Endothelial cell of umbilical vein (primary cell): ENCODE data around the gene MMP2. TPM values are rescaled to one million over a fixed set of nuclear protein-coding genes. Genes with fewer than 3 reads are reported as not detected.

Experiments used
- BruUV-seq: library from RNA; stranded (reverse); fragments of 400-500 nt; replicated peaks from 2 replicates; lab custom pipeline; 2021; lab: Mats Ljungman, UMichigan
- CTCF ChIA-PET: fragments of 300-600, 350-600 bp; sonication (Branson Sonifier 250); formaldehyde crosslinking; loops from one replicate; lab custom pipeline; 2021; ENCODE audit warnings: antibody characterized with exemption, inconsistent platforms; lab: Charles Lee
- POLR2A ChIA-PET: fragments of 300-600, 350-600 bp; sonication (Branson Sonifier 250); formaldehyde crosslinking; loops from one replicate; lab custom pipeline; 2021; ENCODE audit warnings: antibody characterized with exemption, inconsistent platforms; lab: Charles Lee
- DNase-seq: peaks from one replicate; pipeline ENCODE4 v3.0.0-alpha.2; 2011; ENCODE audit warnings: low read depth, low spot score
- FAIRE-seq: peaks from 2 replicates; lab custom pipeline; 2011; peaks lifted over from hg19 to GRCh38; lab: Jason Lieb, UNC
- H2AFZ ChIP-seq: 2 replicates; pipeline ENCODE4 v1.6.0; 2012; ENCODE audit warnings: low read depth, low read length, control low read depth, inconsistent platforms
- H3K27ac ChIP-seq: 2 replicates; pipeline ENCODE4 v1.5.1; 2011; ENCODE audit warnings: low read depth, mild to moderate bottlenecking, control low read depth, low read length, moderate library complexity; ENCODE audit not compliant: insufficient read depth
- H3K27me3 ChIP-seq, 2 experiments: 2 replicates each; pipeline versions ENCODE4 v1.6.0 to v1.6.1; 2011; ENCODE audit warnings: low read length in 2 of 2, mixed read lengths in 1 of 2; ENCODE audit not compliant: control insufficient read depth in 2 of 2, insufficient read depth in 2 of 2
- H3K36me3 ChIP-seq, 2 experiments: 2 replicates in 1 of 2; 3 replicates in 1 of 2; pipeline ENCODE4 v1.5.1; 2011; ENCODE audit warnings: low read length in 2 of 2, mild to moderate bottlenecking in 1 of 2, moderate library complexity in 1 of 2; ENCODE audit not compliant: control insufficient read depth in 2 of 2, insufficient read depth in 2 of 2; ENCODE audit errors: extremely low read depth in 1 of 2
- H3K4me1 ChIP-seq: 3 replicates; pipeline ENCODE4 v1.5.1; 2011; ENCODE audit warnings: mild to moderate bottlenecking, low read length; ENCODE audit not compliant: control insufficient read depth, insufficient read depth; ENCODE audit errors: extremely low read depth
- H3K4me2 ChIP-seq: 2 replicates; pipeline ENCODE4 v1.6.1; 2011; ENCODE audit warnings: low read length, control low read depth, mixed read lengths; ENCODE audit not compliant: insufficient read depth
- H3K4me3 ChIP-seq, 3 experiments: fragments of 200-600 bp in 1 of 3; sonication (generic), shearing (Covaris generic) in 1 of 3; replicated peaks in 1 of 3; 2 replicates each; pipeline ENCODE4 v1.5.1; 2011 to 2016; ENCODE audit warnings: control low read depth in 3 of 3, low read length in 3 of 3, mild to moderate bottlenecking in 2 of 3, inconsistent platforms in 1 of 3, low read depth in 1 of 3, moderate library complexity in 1 of 3; ENCODE audit not compliant: insufficient read depth in 1 of 3
- H3K79me2 ChIP-seq: 2 replicates; pipeline ENCODE4 v1.6.0; 2012; ENCODE audit warnings: low read length, inconsistent platforms; ENCODE audit not compliant: control insufficient read depth, insufficient read depth
- H3K9ac ChIP-seq: replicated peaks from 2 replicates; pipeline ENCODE3; 2011; ENCODE audit warnings: low read length, control low read depth; ENCODE audit not compliant: insufficient read depth; ENCODE audit errors: extremely low read depth
- H3K9me1 ChIP-seq: replicated peaks from 3 replicates; pipeline ENCODE4 v1.6.0; 2011; ENCODE audit warnings: mild to moderate bottlenecking, low read length; ENCODE audit not compliant: control insufficient read depth, insufficient read depth; ENCODE audit errors: extremely low read depth
- H3K9me3 ChIP-seq: replicated peaks from 2 replicates; pipeline ENCODE4 v1.5.1; 2012; ENCODE audit warnings: low read length, inconsistent platforms; ENCODE audit not compliant: control insufficient read depth, insufficient read depth
- H4K20me1 ChIP-seq: replicated peaks from 2 replicates; pipeline ENCODE3; 2011; ENCODE audit warnings: mild to moderate bottlenecking, low read length; ENCODE audit not compliant: control insufficient read depth, insufficient read depth; ENCODE audit errors: extremely low read depth
- CTCF ChIP-seq, 2 donors: IDR thresholded peaks; 1 replicate in 1 of 2; 2 replicates in 1 of 2; pipeline ENCODE4 v1.5.1; 2011; ENCODE audit warnings: low read length in 2 of 2, mild to moderate bottlenecking in 2 of 2, moderate library complexity in 2 of 2, control low read depth in 1 of 2, inconsistent platforms in 1 of 2, low read depth in 1 of 2; ENCODE audit not compliant: insufficient read depth in 1 of 2; ENCODE audit errors: extremely low read depth in 1 of 2
- EZH2 ChIP-seq: IDR thresholded peaks from 2 replicates; pipeline ENCODE4 v1.6.1; 2012; ENCODE audit warnings: borderline replicate concordance, low read depth, mild to moderate bottlenecking, moderate library complexity, low read length, inconsistent platforms; ENCODE audit not compliant: severe bottlenecking
- FOS ChIP-seq: IDR thresholded peaks from 2 replicates; pipeline ENCODE4 v1.6.1; 2011; ENCODE audit warnings: mild to moderate bottlenecking, low read length, moderate library complexity, borderline replicate concordance; ENCODE audit not compliant: insufficient read depth
- GATA2 ChIP-seq: IDR thresholded peaks from 2 replicates; pipeline ENCODE4 v1.7.0; 2011; ENCODE audit warnings: low read depth, mild to moderate bottlenecking, moderate library complexity, mixed read lengths, low read length; ENCODE audit not compliant: insufficient read length, insufficient read depth
- JUN ChIP-seq: IDR thresholded peaks from 2 replicates; pipeline ENCODE4 v1.6.1; 2011; ENCODE audit warnings: borderline replicate concordance, low read depth; ENCODE audit not compliant: insufficient read length, insufficient read depth
- MAX ChIP-seq: IDR thresholded peaks from 2 replicates; pipeline ENCODE4 v1.6.1; 2011; ENCODE audit not compliant: insufficient read depth, insufficient read length
- MYC ChIP-seq: IDR thresholded peaks from one replicate; pipeline ENCODE4 v1.6.1; 2011; ENCODE audit warnings: mild to moderate bottlenecking, low read depth, low read length
- POLR2A ChIP-seq: IDR thresholded peaks from 2 replicates; pipeline ENCODE4 v1.6.1; 2012; ENCODE audit warnings: low read depth, mild to moderate bottlenecking, control low read depth, low read length
- POLR2AphosphoS5 ChIP-seq: IDR thresholded peaks from 2 replicates; pipeline ENCODE4 v1.6.1; 2012; ENCODE audit warnings: low read depth, mild to moderate bottlenecking, control low read depth, low read length, moderate library complexity; ENCODE audit not compliant: insufficient read depth
- dilution Hi-C: fragments of 300-500 bp; cut with MboI; formaldehyde crosslinking; loops from one replicate; pipeline ENCODE4 v1.15.0; 2019; ENCODE audit warnings: low sequenced_read_pairs; ENCODE audit not compliant: extremely low pct_ligation_motif_present
- intact Hi-C: fragments of 100-400 bp; cut with micrococcal nuclease; formaldehyde crosslinking; loops from one replicate; pipeline ENCODE4 v1.10.0; 2022
- polyA plus RNA-seq, 4 experiments: library from polyadenylated mRNA; depleted of rRNA in 3 of 4; stranded (reverse) in 3 of 4; unstranded in 1 of 4; fragments of >200 nt; gene quantifications; 2 replicates each; pipeline versions ENCODE4 v1.2.1 to v1.2.3, GENCODE V29; 2011 to 2012; ENCODE audit warnings: missing spikeins in 1 of 4
- total RNA-seq: library from RNA; stranded (reverse); gene quantifications from 2 replicates; pipeline ENCODE4 v1.2.3, GENCODE V29; 2021

MMP2 gene
- total and polyA plus RNA-seq, 2 donors (not counting 3 experiments of a cell fraction or from before 2014, with no cell fraction given): 771 to 1,508 TPM

GRCh38 chr16:55435387-55435786 is 43.6 kb upstream of the MMP2 start:
- POLR2A ChIA-PET: no interaction called here
- no peaks in the 10 kb centered on the region for H3K27me3 ChIP-seq
- no peak overlapping the region for H3K27ac ChIP-seq
- H3K79me2 ChIP-seq: no peaks in the 10 kb centered on the region
- CTCF ChIA-PET: no interaction called here
- H3K36me3 ChIP-seq: no peaks in the 10 kb centered on the region
- FAIRE-seq (no peak), DNase-seq (no peak)
- BruUV-seq: no TSS peak
- TF ChIP-seq POLR2A: no peak
- no peak for TF ChIP-seq FOS
- no peak for TF ChIP-seq EZH2
- TF ChIP-seq GATA2: no peak
- no peak for TF ChIP-seq MAX
- TF ChIP-seq JUN: no peak
- TF ChIP-seq POLR2AphosphoS5: no peak
- no peak for TF ChIP-seq CTCF (IDR thresholded peaks at IDR 0.05; ENCODE audit: extremely low read depth in 1 of 2, insufficient read depth in 1 of 2, low read depth in 1 of 2, low read length in 2 of 2)
- no peak for TF ChIP-seq MYC
- no peaks in the 10 kb centered on the region for H3K9me1 ChIP-seq
- no peaks in the 10 kb centered on the region for H3K4me1 ChIP-seq
- H4K20me1 ChIP-seq: no peaks in the 10 kb centered on the region
- no peak overlapping the region for H3K9ac ChIP-seq
- no peak overlapping the region for H3K4me2 ChIP-seq
- H3K9me3 ChIP-seq: no peaks in the 10 kb centered on the region
- no peak overlapping the region for H3K4me3 ChIP-seq
- H2AFZ ChIP-seq: no peak overlapping the region
- dilution Hi-C loops (no loop called here), intact Hi-C loops (no loop called here)
